NCI-H1417 (cell line): ENCODE measurements around the gene PTGER1.
A peak's percentile ranks its signal among the peaks of the same experiment; 100 is the strongest.
"Not testable (repeated sequence)": the region's sequence is repeated elsewhere in the genome, so short reads cannot be mapped to it uniquely, and the experiment has no call there.

Source experiments
- DNase-seq, 3 experiments: peaks; one replicate each; lab custom pipeline; 2025; lab: John Stamatoyannopoulos, UW

Gene PTGER1

DNA sequence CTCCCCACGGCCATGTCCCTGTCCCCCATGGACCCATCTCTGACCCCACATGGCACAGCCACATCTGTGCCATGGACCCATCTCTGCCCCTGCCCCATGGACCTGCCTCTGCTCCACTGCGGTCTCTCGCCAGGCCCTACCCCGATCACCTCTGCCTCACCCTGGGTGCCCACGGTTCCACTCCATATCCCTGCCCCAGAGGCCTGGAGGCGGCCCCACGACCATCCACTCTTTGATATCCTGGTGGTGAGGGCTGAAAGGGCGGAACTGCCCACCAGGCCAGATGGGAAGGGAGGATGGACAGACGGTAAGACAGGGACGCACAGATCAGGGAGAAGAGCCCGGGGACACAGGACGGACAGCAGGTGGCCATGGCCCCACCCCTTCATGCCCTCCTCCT lies 327 bp downstream of the PTGER1 start:
- DNase-seq, result no peak

DNA sequence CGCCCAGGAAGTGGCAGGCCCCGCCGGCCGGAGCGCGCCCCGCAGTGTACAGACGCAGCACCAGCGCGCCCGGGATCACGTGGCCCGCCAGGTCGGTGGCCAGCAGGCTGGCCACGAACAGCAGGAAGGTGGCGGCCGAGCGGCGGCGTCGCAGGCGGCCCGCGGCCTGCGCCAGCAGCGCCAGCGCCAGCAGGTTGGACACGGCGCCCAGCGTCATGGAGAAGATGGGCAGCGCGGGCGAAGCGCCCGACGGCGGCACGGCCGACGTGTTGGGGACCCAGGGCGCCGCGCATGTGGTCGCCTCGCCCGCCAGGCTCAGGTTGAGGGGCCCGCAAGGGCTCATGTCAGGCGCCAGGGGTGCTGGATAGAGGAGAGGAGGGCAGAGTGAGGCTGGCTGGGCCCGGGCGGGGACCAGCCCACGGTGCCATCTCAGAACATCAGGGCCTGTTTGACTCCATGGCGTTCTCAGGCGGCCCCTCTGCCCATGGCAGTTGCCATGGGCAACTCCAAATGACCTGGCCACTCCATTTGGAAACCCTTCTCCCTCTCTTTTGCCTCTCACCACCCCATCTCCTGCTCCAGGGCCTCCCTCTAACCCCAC lies 1.1 kb downstream of the PTGER1 start:
- no peak for DNase-seq

DNA sequence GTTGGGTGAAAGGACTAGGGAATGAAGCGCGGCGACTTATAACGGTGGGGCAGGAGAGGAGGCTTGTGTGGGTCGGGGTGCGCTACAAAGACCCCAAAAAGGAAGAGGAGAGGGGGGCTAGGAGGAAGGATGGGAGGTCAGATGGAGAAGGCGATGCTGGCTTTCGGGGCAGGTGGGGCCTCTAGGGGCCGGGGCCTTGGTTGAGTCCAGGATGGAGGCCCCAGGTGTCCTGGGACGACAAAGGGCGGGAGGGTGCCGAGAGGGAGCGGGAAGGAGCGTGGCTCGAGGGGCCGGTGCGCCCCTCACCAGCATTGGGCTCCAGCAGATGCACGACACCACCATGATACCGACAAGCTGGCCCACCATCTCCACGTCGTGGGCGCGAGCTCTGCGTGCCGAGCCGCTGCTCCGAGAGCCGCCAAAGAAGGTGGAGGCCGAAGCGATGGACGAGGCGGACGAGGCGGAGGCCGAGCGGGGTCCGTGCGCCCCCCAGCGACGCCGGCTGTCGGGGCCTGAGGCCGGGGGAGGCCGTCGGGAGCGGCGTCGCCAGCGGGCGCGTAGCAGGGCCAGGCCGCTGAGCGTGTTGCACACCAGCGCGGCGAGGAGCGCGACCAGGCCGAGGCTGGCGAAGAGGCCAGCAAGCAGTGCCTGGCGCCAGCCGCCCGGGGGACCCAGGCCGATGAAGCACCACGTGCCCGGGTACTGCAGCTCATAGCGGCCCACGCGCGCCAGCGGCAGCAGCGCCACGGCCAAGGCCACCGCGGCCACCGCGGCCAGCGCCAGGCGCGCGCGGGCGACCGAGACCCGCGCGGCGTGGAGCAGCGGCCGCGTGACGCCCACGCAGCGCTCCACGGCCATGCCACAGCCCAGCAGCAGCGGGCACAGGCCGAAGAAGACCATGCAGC lies 1.8 kb downstream of the PTGER1 start:
- no peak for DNase-seq

DNA sequence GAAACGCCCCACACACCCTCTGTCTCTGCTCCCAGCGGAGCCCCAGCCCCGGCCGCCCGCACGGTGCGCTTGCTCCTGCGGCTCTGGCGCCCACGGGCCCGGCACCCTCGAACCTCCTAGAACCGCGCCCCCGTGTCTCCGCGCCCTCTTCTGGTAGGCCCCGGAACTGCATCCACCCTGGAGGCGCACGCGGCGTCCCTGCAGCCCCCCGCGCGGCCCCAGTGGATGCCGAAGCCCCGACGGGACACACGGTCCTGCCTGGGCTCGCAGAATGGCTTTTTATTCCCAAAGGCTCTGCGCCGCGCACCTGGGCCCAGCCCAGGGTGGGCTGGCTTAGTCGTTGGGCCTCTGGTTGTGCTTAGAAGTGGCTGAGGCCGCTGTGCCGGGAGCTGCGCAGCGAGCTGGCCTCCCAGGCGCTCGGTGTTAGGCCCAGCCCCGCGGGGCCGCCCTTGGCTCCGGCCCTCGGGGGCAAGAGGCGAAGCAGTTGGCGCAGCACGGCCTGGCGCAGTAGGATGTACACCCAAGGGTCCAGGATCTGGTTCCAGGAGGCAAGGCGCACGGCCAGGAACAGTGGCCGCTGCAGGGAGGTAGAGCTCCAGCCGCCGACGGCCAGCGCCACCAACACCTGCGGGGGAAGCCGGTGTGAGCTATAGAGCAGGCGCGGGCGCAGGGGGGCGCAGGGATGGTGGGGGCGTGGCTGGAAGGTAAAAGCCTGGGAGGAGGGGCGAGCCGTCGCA lies 2.8 kb downstream of the PTGER1 start:
- peak; percentile 25 to 91 (median 90) for DNase-seq

GRCh38 chr19:14471436-14472187 lies 3.5 kb downstream of the PTGER1 start:
- DNase-seq, result no peak

GRCh38 chr19:14470031-14470876 lies 4.9 kb downstream of the PTGER1 start:
- no peak for DNase-seq

DNA sequence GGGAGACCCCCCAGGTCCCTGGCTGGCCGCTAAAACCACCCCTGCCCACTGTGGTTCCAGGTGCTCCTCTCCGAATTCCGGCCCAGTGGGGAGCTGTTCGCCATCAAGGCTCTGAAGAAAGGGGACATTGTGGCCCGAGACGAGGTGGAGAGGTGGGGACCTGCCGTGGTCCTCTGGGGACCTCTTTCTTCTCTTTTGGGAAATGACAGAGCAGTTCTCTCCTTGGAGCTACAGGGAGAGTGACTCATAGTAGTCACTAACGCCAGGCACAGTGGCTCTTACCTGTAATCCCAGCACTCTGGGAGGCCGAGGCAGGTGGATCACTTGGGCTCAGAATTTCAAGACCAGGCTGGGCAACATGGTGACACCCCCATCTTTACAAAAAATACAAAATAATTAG lies 7.3 kb downstream of the PTGER1 start:
- DNase-seq, result no peak

- no peak for DNase-seq
Observed at GRCh38 chr19:14467391-14467790, 7.8 kb downstream of the PTGER1 start.

DNA sequence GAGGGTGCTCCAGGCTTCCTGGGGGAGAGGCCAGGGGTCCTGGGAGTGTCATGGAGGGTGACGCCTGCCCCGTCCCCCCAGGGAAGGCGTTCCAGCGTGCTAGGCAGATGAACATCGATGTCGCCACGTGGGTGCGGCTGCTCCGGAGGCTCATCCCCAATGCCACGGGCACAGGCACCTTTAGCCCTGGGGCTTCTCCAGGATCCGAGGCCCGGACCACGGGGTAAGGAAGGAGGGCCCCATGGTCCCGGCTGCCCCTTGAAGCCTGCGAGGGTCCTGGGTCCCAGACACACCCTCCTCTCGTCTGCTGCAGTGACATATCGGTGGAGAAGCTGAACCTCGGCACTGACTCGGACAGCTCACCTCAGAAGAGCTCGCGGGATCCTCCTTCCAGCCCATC lies 11.4 kb downstream of the PTGER1 start:
- no peak for DNase-seq

DNA sequence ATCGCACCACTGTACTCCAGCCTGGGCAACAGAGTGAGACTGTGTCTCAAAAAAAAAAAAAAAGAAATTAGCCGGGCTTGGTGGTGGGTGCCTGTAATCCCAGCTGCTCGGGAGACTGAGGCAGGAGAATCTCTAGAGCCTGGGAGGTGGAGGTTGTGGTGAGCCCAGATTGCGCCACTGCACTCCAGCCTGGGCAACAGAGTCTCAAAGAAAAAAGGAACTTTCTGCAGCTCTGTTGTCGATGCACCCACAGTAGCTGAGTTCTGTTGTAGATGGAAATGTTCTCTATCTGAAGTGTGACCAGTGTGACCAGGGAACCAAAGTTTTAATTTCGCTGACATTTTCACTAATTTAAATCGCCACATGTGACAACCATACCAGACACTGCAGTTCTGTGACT lies 12.8 kb downstream of the PTGER1 start:
- not testable (repeated sequence) for DNase-seq

DNA sequence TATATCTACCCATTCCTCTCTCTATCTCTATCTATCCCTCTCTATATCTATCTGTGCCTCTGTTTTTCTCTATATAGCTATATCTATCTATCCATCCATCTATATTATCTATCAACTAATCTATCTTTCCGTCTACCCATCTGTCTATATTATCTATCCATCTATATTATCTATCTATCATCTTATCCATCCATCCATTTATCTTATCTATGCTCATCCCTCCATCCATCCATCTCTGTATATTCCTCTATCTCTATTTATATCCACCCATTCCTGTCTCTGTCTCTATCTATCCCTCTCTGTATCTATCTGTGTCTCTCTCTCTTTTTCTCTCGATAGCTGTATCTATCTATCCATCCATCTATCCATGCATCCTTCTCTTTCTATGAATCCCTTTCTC lies 14.2 kb downstream of the PTGER1 start:
- no peak for DNase-seq

DNA sequence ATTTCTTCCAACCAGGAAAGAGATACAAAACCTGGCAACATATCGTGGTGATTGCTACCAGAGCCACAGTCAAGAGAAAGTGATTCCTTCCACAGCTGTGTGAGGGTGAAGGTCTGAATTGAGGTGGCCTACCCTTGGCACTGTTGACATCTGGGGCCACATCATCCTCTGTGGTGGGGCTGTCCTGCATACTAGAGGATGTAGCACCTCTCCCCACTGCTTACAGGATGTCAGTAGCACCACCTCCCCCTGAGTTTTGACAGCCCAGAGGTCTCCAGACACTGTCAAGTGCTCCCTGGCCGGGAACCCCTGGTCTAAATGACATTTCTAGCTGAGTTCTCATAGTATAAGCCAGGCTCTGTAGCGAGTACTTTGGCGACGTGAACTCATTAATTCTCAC lies 15.5 kb downstream of the PTGER1 start:
- DNase-seq, result no peak

DNA sequence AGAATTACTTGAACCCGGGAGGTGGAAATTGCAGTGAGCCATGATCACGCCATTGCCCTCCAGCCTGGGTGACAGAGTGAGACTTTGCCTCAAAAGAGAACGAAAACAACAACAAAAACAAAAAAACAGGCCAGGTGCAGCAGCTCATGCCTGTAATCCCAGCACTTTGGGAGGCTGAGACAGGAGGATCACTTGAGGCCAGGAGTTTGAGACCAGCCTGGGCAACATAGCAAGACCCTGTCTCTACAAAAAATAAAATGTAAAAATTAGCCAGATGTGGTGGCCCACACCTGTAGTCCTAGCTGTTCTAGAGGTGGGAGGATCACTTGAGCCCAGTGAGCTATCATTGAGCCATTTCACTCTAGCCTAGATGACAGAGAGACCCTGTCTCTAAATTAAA lies 22.9 kb downstream of the PTGER1 start:
- DNase-seq, result not testable (repeated sequence)

- DNase-seq, result no peak
Observed at GRCh38 chr19:14450876-14451275, 24.3 kb downstream of the PTGER1 start.

DNA sequence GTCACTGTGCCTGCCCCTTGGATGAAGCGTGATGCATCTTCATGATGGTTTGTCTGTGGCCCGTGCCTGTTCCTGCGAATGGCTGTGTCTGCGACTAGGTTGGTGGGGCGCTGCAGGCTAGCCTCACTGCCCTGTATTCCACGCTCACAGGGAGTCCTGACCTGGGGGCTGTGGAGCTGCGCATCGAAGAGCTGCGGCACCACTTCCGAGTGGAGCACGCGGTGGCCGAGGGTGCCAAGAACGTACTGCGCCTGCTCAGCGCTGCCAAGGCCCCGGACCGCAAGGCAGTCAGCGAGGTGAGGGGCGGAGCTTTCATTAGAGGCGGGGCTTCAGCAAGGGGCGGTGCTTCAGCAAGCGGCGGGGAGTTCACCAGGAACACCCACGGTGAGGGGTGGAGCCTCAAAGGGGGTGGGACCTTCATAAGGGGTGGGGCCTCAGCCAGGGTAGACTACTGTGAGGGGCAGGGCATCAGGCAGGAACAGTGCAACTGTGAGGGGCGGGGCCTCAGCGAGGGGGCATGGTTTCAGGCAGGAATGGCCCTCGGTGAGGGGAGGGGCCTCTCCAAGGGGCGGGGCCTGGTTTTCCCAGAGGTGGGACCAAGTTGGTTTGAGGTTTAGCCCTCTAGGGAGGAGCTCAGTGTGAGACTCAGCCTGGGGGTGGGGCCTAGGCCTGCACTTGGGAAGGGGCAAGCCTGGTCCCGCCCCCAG lies 24.8 kb downstream of the PTGER1 start:
- peak in 2 of 3 experiments; percentile 28 to 48 for DNase-seq

DNA sequence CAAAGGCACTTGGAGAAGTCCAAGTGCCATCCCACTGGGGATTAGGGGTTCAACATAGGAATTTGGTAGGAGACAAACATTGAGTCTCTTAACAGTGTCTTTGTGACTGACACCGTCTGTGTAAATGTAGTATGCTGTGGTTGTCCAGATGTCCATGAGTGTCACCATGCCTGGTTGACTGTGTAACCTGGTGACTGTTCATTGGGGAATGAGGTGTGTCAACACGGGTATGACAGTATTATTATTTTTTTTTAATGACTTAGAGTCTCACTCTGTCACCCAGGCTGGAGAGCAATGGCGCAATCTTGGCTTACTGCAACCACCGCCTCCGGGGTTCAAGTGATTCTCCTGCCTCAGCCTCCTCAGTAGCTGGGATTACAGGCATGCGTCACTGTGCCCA lies 25.8 kb downstream of the PTGER1 start:
- DNase-seq, result no peak

DNA sequence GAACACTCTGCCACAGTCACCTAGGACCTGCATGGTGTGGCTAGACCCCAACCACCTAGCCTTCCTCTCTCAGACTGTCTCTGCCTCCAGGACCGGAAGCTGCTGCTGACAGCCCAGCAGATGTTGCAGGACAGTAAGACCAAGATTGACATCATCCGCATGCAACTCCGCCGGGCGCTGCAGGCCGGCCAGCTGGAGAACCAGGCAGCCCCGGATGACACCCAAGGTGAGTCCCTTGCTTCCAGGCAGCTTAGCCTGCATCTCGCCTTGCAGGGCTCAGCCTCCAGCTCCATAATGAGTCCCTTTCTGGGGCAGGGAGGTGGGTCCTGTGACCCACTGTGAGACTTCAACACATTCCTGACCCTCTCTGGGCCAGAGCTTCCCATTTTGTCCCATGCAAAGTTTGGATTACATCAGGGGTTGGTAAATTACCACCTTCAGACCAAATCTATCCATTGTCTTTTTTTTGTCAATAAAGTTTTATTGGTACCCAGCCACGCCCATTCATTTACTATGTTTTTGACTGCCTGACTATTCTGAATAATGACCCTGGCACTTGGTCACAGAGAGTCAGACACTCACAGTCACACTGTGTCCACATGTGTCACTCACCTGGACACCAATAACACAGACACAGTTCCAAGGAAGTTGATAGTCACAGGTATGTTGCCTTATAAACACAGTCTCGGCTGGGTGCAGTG lies 28.7 kb downstream of the PTGER1 start:
- DNase-seq, result no peak

DNA sequence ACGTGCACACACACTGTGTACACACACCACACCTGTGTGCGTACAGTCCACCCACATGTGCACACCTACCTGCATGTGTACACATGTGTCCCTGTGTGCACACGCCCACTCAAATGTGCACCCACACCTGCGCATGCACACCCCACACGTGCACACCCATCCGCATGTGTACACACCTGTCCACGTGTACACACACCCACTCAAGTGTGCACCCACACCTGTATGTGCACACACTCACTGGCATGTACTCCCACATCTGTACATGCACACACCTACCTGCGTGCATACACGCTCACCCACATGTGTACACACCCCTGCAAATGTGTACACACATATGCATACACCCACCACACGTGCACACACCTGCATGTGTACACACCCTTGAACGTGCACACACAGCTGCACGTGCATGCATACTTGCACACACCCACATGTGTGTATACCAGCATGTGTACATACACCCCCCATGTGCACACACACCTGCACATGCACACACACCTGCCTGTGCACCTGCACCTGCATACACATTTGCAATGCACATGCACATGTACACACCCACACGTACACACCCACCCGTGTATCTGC lies 31.4 kb downstream of the PTGER1 start:
- DNase-seq, result no peak

GRCh38 chr19:14442891-14443631 lies 32.1 kb downstream of the PTGER1 start:
- DNase-seq, result no peak
